GM12892 (cell line): Measurements from ENCODE around the gene MPHOSPH9.

ENCODE experiments used
- POLR2A ChIP-seq: IDR thresholded peaks from 2 replicates; pipeline ENCODE4 v1.6.1; 2011; ENCODE audit warnings: low read depth, low read length, control low read depth
- POLR2AphosphoS5 ChIP-seq: IDR thresholded peaks from 2 replicates; pipeline ENCODE4 v1.6.1; 2011; ENCODE audit warnings: low read depth, low read length, control low read depth
- TAF1 ChIP-seq: IDR thresholded peaks from 2 replicates; pipeline ENCODE4 v1.6.1; 2011; ENCODE audit warnings: low read depth, mild to moderate bottlenecking, control low read depth, low read length, borderline replicate concordance

- TF ChIP-seq POLR2A (no peak), TAF1 (no peak), POLR2AphosphoS5 (no peak)
Measured at GRCh38 chr12:123227581-123228258, 5.2 kb downstream of the MPHOSPH9 start.
